Lower leg skin (tissue), 4 donors: ENCODE measurements around the gene GPC1. TPM values are rescaled to one million over a fixed set of nuclear protein-coding genes. Genes with fewer than 3 reads are reported as not detected.
A peak's percentile ranks its signal among the peaks of the same experiment; 100 is the strongest.

Experiments
- DNase-seq, 2 donors: peaks; one replicate each; pipeline ENCODE4 v3.0.0-alpha.2; 2019; ENCODE audit warnings: low spot score in 2 of 2
- H3K4me3 ChIP-seq: fragments of 200-600 bp; sonication (generic); 2 replicates; pipeline ENCODE4 v1.5.1; 2017; ENCODE audit warnings: mild to moderate bottlenecking, low read depth; ENCODE audit not compliant: poor library complexity, severe bottlenecking
- CTCF ChIP-seq, 3 donors: fragments of 450-650 bp; IDR thresholded peaks; one replicate each; pipeline ENCODE4 v1.5.1; 2016; ENCODE audit warnings: antibody characterized with exemption in 3 of 3, mild to moderate bottlenecking in 3 of 3, moderate library complexity in 2 of 3
- POLR2A ChIP-seq, 2 donors: fragments of 450-650 bp; IDR thresholded peaks; one replicate each; pipeline ENCODE4 v1.6.1; 2016 to 2017; ENCODE audit warnings: antibody characterized with exemption in 2 of 2, mild to moderate bottlenecking in 1 of 2, moderate library complexity in 1 of 2
- WGBS, 2 donors: methylation state at CpG; one replicate each; pipeline ENCODE4 v1.1.5; 2018; 5-methylcytosine and 5-hydroxymethylcytosine counted together
- intact Hi-C: fragments of 100-400 bp; cut with DNase I; formaldehyde crosslinking; loops from one replicate; pipeline ENCODE4 v1.15.0; 2023; ENCODE audit warnings: low total_unique reads
- total RNA-seq, 4 donors: library from RNA; depleted of rRNA; stranded (reverse); fragments of >200 nt; gene quantifications; one replicate each; pipeline ENCODE4 v1.1.0, GENCODE V29; 2016

Gene GPC1
- total RNA-seq, 4 donors from 2014 or later: 87.6 to 145 (median 114) TPM

GRCh38 chr2:240452462-240453256, 17.2 kb downstream of the GPC1 start:
- intact Hi-C loops: no loop called here
- no peak for TF ChIP-seq POLR2A (IDR thresholded peaks at IDR 0.05)
- TF ChIP-seq CTCF (IDR thresholded peaks at IDR 0.05): no peak
- no peak for DNase-seq
- WGBS, 2 donors: 0 to 2% methylated on average over 49 to 54 of the region's 103 CpGs
- peak overlapping the region; percentile 35 for H3K4me3 ChIP-seq

- intact Hi-C loops: no loop called here
- WGBS, 2 donors: 2 to 6% methylated on average over 23 to 24 of the region's 81 CpGs
- TF ChIP-seq POLR2A (IDR thresholded peaks at IDR 0.05) (no peak), CTCF (IDR thresholded peaks at IDR 0.05) (no peak)
- no peak for DNase-seq
- H3K4me3 ChIP-seq: no peak overlapping the region
Measured at GRCh38 chr2:240453461-240454105, 18.1 kb downstream of the GPC1 start.

GRCh38 chr2:240454106-240454901, 18.8 kb downstream of the GPC1 start:
- H3K4me3 ChIP-seq: no peak overlapping the region
- WGBS, 2 donors: 29 to 30% methylated on average over 29 to 35 of the region's 35 CpGs
- no peak for TF ChIP-seq CTCF (IDR thresholded peaks at IDR 0.05)
- no peak for TF ChIP-seq POLR2A (IDR thresholded peaks at IDR 0.05)
- DNase-seq: no peak
- intact Hi-C loops: no loop called here

- no peak for DNase-seq
- WGBS, 2 donors: 44 to 46% methylated on average over 7 of the region's 7 CpGs
- intact Hi-C loops: no loop called here
- no peak overlapping the region for H3K4me3 ChIP-seq
- TF ChIP-seq CTCF (IDR thresholded peaks at IDR 0.05) (no peak), POLR2A (IDR thresholded peaks at IDR 0.05) (no peak)
Measured at GRCh38 chr2:240455272-240455646, 19.8 kb downstream of the GPC1 start.

- no peak overlapping the region for H3K4me3 ChIP-seq
- WGBS, 2 donors: 24 to 42% methylated on average over 21 to 43 of the region's 55 CpGs
- no peak for TF ChIP-seq CTCF (IDR thresholded peaks at IDR 0.05)
- TF ChIP-seq POLR2A (IDR thresholded peaks at IDR 0.05): no peak
- intact Hi-C loops: no loop called here
- DNase-seq: no peak
Measured at GRCh38 chr2:240455647-240456446, 20.4 kb downstream of the GPC1 start.
